Measurements from ENCODE around the gene LTO1.
A peak's percentile ranks its signal among the peaks of the same experiment; 100 is the strongest.

The LTO1 gene

DNA sequence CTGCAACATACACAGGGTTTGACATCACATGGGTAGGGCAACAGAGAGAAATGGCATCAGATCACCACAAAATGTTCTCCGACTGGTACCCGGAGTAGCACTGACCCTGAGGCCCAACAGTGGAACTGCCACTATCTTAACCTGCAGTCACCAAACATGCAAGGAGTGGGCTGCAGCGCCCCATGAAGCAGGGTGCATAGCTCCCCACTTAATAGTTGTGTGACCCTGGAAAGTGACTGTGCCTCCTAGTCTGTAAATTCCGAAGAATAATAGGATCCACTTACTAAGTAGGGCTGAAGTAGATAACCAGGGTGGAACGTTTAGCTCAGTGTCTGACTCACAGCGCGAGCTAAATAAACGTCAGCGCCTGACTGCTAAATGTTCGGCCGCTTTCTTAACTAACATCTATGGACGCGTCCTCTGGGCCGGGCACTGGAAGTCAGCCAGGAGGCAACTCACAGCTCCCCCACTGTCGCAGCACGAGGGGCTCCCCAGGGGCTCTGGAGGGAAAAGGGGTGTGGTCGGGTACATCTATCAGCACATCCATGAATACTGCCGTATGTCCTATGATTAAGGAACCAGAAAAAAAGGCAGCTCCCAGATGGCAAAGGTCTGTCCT is 777 bp downstream of the LTO1 start:
- no peak for DNase-seq

DNA sequence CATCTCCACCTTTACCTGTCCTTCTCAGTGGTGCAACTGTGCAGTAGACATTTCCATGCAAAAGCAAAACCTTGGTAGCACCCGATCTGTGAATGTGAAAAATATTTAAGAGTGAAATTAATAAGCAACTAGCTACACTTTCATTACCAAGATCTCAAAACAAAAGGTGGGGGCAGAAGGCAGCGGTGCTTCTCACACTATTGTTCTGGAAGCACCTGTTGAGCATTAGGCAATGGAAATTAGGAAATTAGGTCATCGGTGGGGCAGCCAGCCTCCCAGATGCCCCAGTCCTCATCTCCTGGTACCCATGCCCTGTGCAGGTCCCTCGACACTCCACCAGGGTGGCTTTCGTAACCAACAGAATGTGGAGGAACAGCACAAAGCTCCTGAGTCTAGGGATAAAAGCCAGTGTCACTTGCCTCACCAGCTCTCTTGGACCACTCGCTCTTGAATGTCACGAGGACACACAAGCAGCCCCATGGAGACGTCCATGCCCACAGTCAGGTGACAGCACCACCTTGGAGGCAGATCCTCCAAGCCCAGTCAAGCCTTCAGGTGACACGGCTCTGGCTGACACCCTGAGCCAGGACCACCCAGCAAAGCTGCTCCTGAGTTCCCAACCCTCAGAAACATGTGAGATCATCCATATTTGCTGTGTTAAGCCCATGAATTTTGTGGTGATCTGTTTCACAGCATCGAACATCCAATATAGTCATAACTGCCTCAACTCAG is 3.3 kb downstream of the LTO1 start:
- no peak for DNase-seq

DNA sequence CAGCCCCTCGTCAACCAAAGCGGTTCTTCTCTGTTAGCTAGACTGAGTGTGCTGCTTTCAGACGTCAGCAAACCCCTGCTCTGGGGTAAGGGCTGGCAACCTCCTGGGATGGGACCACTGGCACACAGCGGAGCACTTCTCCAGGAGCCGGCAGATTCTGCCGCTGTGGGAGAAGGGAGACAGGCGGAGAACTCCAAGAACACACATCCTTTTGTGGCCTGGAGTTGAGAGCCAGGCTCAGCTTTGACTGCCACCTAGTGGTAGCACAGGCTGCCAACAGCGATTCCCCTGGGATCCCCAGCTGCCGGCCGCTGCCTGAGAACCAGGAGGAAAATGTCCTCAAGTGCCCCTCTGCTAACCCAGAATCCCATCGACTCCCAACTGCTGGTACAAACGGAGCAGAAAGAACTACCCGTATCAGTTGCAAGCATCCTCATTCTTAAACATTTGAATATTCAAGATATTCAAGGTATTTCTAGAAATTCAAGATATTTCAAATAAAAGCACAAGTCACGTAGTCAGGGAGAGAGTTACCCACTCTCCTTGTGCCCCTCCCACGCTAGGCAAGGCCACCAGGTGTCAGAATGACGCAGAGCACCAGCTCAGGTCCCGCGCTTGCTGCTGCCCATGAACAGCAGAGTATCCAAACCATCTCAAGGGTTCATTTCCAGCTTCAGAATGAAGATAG is 4.9 kb downstream of the LTO1 start:
- DNase-seq: peak; percentile 50

DNA sequence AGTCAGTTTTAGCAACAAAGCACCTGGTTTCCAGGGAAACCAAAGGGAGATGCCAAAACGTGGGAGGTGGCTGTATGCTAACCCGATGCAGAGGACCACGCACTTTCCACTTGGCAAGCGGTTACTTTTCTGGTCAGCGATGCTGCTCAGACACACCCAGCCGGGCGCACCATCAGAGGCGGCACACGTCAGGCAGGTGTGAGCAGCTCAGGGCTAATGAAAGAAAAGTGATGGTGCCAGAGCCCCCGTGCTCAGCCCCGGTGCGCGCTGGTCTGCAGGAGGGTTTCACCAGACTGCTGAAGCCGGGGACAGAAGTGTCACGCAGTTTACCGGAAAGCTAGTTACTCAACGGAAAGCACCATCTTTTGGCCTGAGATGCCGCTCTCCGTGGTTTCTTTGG is 5.7 kb downstream of the LTO1 start:
- DNase-seq: no peak

- no peak for DNase-seq
Measured at GRCh38 chr11:69667619-69668604, 7.2 kb downstream of the LTO1 start.

- DNase-seq: no peak
Measured at GRCh38 chr11:69666752-69667536, 8.2 kb downstream of the LTO1 start.

GRCh38 chr11:69666261-69666660 is 8.9 kb downstream of the LTO1 start:
- DNase-seq: no peak

DNA sequence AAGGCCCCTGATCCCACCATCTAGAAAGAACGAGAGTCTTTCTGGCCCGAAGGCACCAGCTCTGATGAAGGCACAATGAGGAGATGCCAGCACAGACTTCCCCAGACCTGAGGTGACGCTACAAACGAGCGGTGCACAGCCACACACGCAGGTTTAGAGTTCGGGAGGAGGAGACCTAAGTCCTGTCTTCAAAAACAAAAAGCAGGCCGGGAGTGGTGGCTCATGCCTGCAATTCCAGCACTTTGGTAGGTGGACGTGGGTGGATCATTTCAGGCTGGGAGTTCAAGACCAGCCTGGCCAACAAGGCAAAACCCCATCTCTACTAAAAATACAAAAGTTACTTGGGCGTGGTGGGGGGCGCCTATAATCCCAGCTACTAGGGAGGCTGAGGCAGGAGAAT is 9.5 kb downstream of the LTO1 start:
- no peak for DNase-seq

- DNase-seq: no peak
Measured at GRCh38 chr11:69664901-69665300, 10.3 kb downstream of the LTO1 start.

- DNase-seq: no peak
Measured at GRCh38 chr11:69664103-69664775, 10.9 kb downstream of the LTO1 start.

- DNase-seq: no peak
Measured at GRCh38 chr11:69663326-69663725, 11.8 kb downstream of the LTO1 start.

GRCh38 chr11:69662806-69663205 is 12.3 kb downstream of the LTO1 start:
- DNase-seq: no peak

GRCh38 chr11:69662021-69662698 is 13.0 kb downstream of the LTO1 start:
- DNase-seq: no peak

- no peak for DNase-seq
Measured at GRCh38 chr11:69661413-69661715, 13.8 kb downstream of the LTO1 start.

GRCh38 chr11:69660001-69660500 is 15.1 kb downstream of the LTO1 start:
- no peak for DNase-seq

- DNase-seq: no peak
Measured at GRCh38 chr11:69659591-69659990, 15.6 kb downstream of the LTO1 start.

GRCh38 chr11:69658626-69659450 is 16.3 kb downstream of the LTO1 start:
- DNase-seq: no peak

- no peak for DNase-seq
Measured at GRCh38 chr11:69657911-69658625, 17.1 kb downstream of the LTO1 start.

GRCh38 chr11:69657456-69657910 is 17.7 kb downstream of the LTO1 start:
- no peak for DNase-seq
